Heart right ventricle (tissue), 16 donors: Measurements from ENCODE around the gene STX16. TPM values are rescaled to one million over a fixed set of nuclear protein-coding genes. Genes with fewer than 3 reads are reported as not detected.
A peak's percentile ranks its signal among the peaks of the same experiment; 100 is the strongest.

Experiments
- ATAC-seq, 8 donors: fragments of 200-7000 bp; cut with Tn5 transposase; one replicate each; pipeline ENCODE4 v1.9.1; 2020; ENCODE audit warnings: mild to moderate bottlenecking in 8 of 8, moderate library complexity in 8 of 8, moderate number of reproducible peaks in 1 of 8
- DNase-seq, 2 donors: peaks; one replicate each; pipeline ENCODE4 v3.0.0-alpha.2; 2020
- H3K27ac ChIP-seq, 10 donors: fragments of 200-600 bp; sonication (generic) in 2 of 10; one replicate each; pipeline versions ENCODE4 v1.5.0 to v1.8.0; 2020 to 2022; ENCODE audit warnings: mild to moderate bottlenecking in 3 of 10
- H3K27me3 ChIP-seq, 7 donors: fragments of 200-600 bp; one replicate each; pipeline ENCODE4 v1.8.0; 2021 to 2022; ENCODE audit warnings: mild to moderate bottlenecking in 2 of 7
- H3K36me3 ChIP-seq, 9 donors: fragments of 200-600 bp; sonication (generic) in 1 of 9; one replicate each; pipeline versions ENCODE4 v1.5.0 to v1.8.0; 2020 to 2022; ENCODE audit warnings: mild to moderate bottlenecking in 2 of 9
- H3K4me1 ChIP-seq, 9 donors: fragments of 200-600 bp; sonication (generic) in 1 of 9; one replicate each; pipeline versions ENCODE4 v1.5.0 to v1.8.0; 2020 to 2022; ENCODE audit warnings: mild to moderate bottlenecking in 4 of 9
- H3K4me3 ChIP-seq, 10 donors: fragments of 200-600 bp; sonication (generic) in 2 of 10; one replicate each; pipeline versions ENCODE4 v1.5.0 to v1.8.0; 2020 to 2022; ENCODE audit warnings: mild to moderate bottlenecking in 7 of 10, moderate library complexity in 2 of 10
- H3K9me3 ChIP-seq, 11 donors: fragments of 200-600 bp in 10 of 11; sonication (generic) in 2 of 11; one replicate each; pipeline versions ENCODE4 v1.5.0 to v1.8.0; 2013 to 2022; ENCODE audit warnings: mild to moderate bottlenecking in 2 of 11, control low read depth in 1 of 11, moderate library complexity in 1 of 11
- CTCF ChIP-seq, 9 donors: fragments of 200-600 bp; sonication (generic) in 2 of 9; IDR thresholded peaks; one replicate each; pipeline versions ENCODE4 v1.5.0 to v1.8.0; 2021 to 2022; ENCODE audit warnings: antibody characterized with exemption in 9 of 9, mild to moderate bottlenecking in 5 of 9, moderate library complexity in 1 of 9
- WGBS, 2 donors: extraction: QIAGEN DNeasy Blood & Tissue Kit; methylation state at CpG; one replicate each; pipeline ENCODE4 v1.1.7; 2013; ENCODE audit warnings: inconsistent platforms in 1 of 2; 5-methylcytosine and 5-hydroxymethylcytosine counted together
- intact Hi-C, 10 donors: fragments of 100-400 bp; cut with DNase I; formaldehyde crosslinking; loops; one replicate each; pipeline versions ENCODE4 v1.11.1 to v1.14.2; 2022
- polyA plus RNA-seq, 2 donors: library from polyadenylated mRNA; stranded (reverse); fragments of 200-250 nt; gene quantifications; one replicate each; pipeline ENCODE4 v1.2.3, GENCODE V29; 2013
- total RNA-seq, 10 donors: library from RNA; stranded (reverse); fragmentation: NEBNext Ultra II Directional in 3 of 10; extraction: Animal tissue kit (Norgen Biotek cat#: 25700) in 3 of 10; gene quantifications; one replicate each; pipeline versions ENCODE4 v1.2.1 to v1.2.4, GENCODE V29; 2021 to 2023
- donor health status: Arrhythmogenic right ventricular cardiomyopathy.
- donor health status: ischemic (EF 13 %, LVEDD 7.1; RV severe dilation, severe dysfunction).
- donor health status: healthy with polysubstance abuse.
- donor health status: DM: no; HTN: yes; CAD: no.
- donor health status: DM: no; HTN: no; CAD: no.
- donor health status: ischemic (EF 25% LVEDD 6.9; RV normal size, moderate dysfunction).
- donor health status: ischemic (EF 25% LVEDD 5.7; RV mildly dilated, moderate dysfunction).
- donor health status: healthy.
- donor health status: DM: yes; HTN: yes; CAD: no.
- donor health status: Ischemic cardiomyopathy.
- donor health status: ischemic (EF 35%, LVEDD 5.7; RV mildly dilated, moderate dysfunction).
- donor health status: nonischemic (EF 11% LVEDD 7.7; RV severe dilation, severe dysfunction).
- donor health status: DM: yes; HTN: yes; CAD: no.
- donor health status: PGD.
- donor health status: ischemic (EF 29% LVEDD 5.4; RV normal size, mild dysfunction).
- donor health status: nonischemic (EF 23%, LVEDD 6.1; RV moderate dilation, normal function).

STX16 gene
- total and polyA plus RNA-seq, 12 donors = 17.1 to 57.6 (median 27.0) TPM

- WGBS, 2 donors = 80 to 88% methylated on average over 4 of the region's 4 CpGs
These were observed 3.3 kb downstream of the STX16 start for GRCh38 chr20:58654337-58654736.

GRCh38 chr20:58655328-58656107 lies 4.4 kb downstream of the STX16 start:
- WGBS, 2 donors = 64 to 65% methylated on average over 6 of the region's 6 CpGs

More at GRCh38 chr20:58654337-58654736, 3.3 kb downstream of the STX16 start:
- TF ChIP-seq CTCF (IDR thresholded peaks at IDR 0.05) = no peak
- H3K36me3 ChIP-seq = peaks cover 0 to 3% (median 0%) of the 10 kb centered on the region in 9 donors
- no peaks in the 10 kb centered on the region for H3K9me3 ChIP-seq
- no peak overlapping the region for H3K27ac ChIP-seq
- H3K4me1 ChIP-seq = peaks cover 3 to 75% (median 71%) of the 10 kb centered on the region in 9 donors
- no peak overlapping the region for H3K4me3 ChIP-seq
- intact Hi-C loops = loop anchor here in 6 of 10 donors (2.0 to 10.0 kb wide), 9 partner anchors 36 to 570 kb away; partner anchors contain the start of genes NPEPL1 (in 3 of the 6), GNAS (in 2 of the 6), GNAS-AS1 (in 2 of the 6) and ATP5F1E (in 1 of the 6)
- H3K27me3 ChIP-seq = no peaks in the 10 kb centered on the region
- no peak for DNase-seq
- no peak for ATAC-seq

GRCh38 chr20:58656831-58657230 lies 5.7 kb downstream of the STX16 start:
- Histone ChIP-seq H3K36me3 (peaks cover 0 to 18% (median 0%) of the 10 kb centered on the region in 9 donors), H3K27ac (peak overlapping the region in 5 of 10 donors; percentile 3 to 45 (median 27)), H3K9me3 (no peaks in the 10 kb centered on the region), H3K27me3 (no peaks in the 10 kb centered on the region), H3K4me1 (peaks cover 3 to 93% (median 84%) of the 10 kb centered on the region in 9 donors), H3K4me3 (no peak overlapping the region)
- ATAC-seq (no peak), DNase-seq (no peak)
- intact Hi-C loops = loop anchor here in 4 of 10 donors (10.0 kb wide), 5 partner anchors 188 to 568 kb away; partner anchors contain the start of genes ATP5F1E (in 1 of the 4), GNAS (in 1 of the 4) and GNAS-AS1 (in 1 of the 4)
- no peak for TF ChIP-seq CTCF (IDR thresholded peaks at IDR 0.05)
- WGBS, 2 donors = 33 to 39% methylated on average over 2 of the region's 2 CpGs

More at GRCh38 chr20:58655328-58656107, 4.4 kb downstream of the STX16 start:
- no peak for TF ChIP-seq CTCF (IDR thresholded peaks at IDR 0.05)
- Histone ChIP-seq H3K27me3 (no peaks in the 10 kb centered on the region), H3K36me3 (peaks cover 0 to 6% (median 0%) of the 10 kb centered on the region in 9 donors), H3K27ac (no peak overlapping the region), H3K9me3 (no peaks in the 10 kb centered on the region), H3K4me3 (no peak overlapping the region), H3K4me1 (peaks cover 3 to 79% (median 75%) of the 10 kb centered on the region in 9 donors)
- ATAC-seq (no peak), DNase-seq (no peak)
- intact Hi-C loops = loop anchor here in 5 of 10 donors (2.0 to 10.0 kb wide), 6 partner anchors 35 to 569 kb away; partner anchors contain the start of genes ATP5F1E (in 1 of the 5), GNAS (in 1 of the 5) and GNAS-AS1 (in 1 of the 5)

- H3K36me3 ChIP-seq = peaks cover 0 to 22% (median 0%) of the 10 kb centered on the region in 9 donors
- peak overlapping the region in 6 of 10 donors; percentile 3 to 45 (median 30) for H3K27ac ChIP-seq
- WGBS, 2 donors = 49 to 62% methylated on average over 2 of the region's 2 CpGs
- no peak overlapping the region for H3K4me3 ChIP-seq
- no peak for ATAC-seq
- H3K4me1 ChIP-seq = peaks cover 3 to 97% (median 88%) of the 10 kb centered on the region in 9 donors
- no peaks in the 10 kb centered on the region for H3K9me3 ChIP-seq
- no peak for TF ChIP-seq CTCF (IDR thresholded peaks at IDR 0.05)
- H3K27me3 ChIP-seq = no peaks in the 10 kb centered on the region
- no peak for DNase-seq
- intact Hi-C loops = loop anchor here in 4 of 10 donors (10.0 kb wide), 5 partner anchors 188 to 568 kb away; partner anchors contain the start of genes ATP5F1E (in 1 of the 4), GNAS (in 1 of the 4) and GNAS-AS1 (in 1 of the 4)
These were observed 6.2 kb downstream of the STX16 start for GRCh38 chr20:58657262-58657661.
